Measurements from ENCODE around the gene ANKDD1B. TPM values are rescaled to one million over a fixed set of nuclear protein-coding genes. Genes with fewer than 3 reads are reported as not detected.

ANKDD1B gene
- total RNA-seq, 3 donors from 2014 or later: 0.14 TPM; not detected in 2

DNA sequence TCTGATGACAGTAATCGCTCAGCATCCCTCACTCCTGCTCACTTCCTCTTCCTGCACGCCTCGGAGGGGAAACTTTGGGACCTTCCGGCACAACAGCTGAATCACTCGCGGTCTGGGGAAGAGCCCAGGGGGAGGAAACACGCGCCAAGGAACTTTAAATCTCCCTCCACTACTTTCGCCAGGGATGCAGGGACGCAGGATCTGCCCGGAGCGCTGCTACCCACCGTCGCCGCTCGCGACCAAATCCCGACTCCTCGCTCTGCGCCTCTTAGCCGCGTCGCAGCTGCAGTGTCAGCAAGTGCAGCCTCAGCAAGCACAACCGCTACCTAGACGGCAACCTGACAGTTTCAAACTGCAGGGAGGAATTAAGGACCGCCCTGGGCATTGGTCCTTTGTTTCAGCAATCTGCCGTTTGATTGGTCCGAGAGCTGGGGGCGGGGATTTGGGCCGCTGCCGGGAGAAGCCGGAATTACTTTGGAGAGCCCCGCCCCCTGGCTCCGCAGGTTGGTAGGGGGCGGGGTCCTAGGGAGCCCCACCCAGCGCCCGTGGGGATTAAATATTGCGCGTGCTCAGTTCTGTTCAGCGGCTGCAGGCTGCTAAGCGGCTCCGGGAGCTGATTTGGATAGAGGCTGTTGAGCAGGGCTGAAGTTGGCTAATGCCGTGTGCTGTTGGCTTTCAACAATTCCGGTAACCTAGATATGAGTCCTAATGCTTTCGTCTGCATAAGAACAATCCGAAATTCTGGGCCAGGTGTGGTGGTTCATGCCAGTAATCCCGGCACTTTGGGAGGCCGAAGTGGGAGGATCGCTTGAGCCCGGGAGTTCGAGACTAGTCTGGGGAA, 106.0 kb downstream of the ANKDD1B start, which contains the start of gene POC5:
TSS of gene POC5 (minus strand) at position 356 of the 841 bp plus-strand sequence. CDS start 4,500 bp downstream, outside the sequence.
- Mint-ChIP-seq H3K36me3 (ENCODE audit: insufficient read depth) (peaks cover 16% of the 10 kb centered on the region), H3K9me3 (no peaks in the 10 kb centered on the region), H3K4me1 (ENCODE audit: low read depth) (peaks cover 38% of the 10 kb centered on the region), H3K4me3 (peak within 1 kb of the TSS; percentile 99), H3K27me3 (ENCODE audit: low read depth) (no peaks in the 10 kb centered on the region)
- DNase-seq (peak; percentile 98), ATAC-seq (peak; percentile 94 to 96)

DNA sequence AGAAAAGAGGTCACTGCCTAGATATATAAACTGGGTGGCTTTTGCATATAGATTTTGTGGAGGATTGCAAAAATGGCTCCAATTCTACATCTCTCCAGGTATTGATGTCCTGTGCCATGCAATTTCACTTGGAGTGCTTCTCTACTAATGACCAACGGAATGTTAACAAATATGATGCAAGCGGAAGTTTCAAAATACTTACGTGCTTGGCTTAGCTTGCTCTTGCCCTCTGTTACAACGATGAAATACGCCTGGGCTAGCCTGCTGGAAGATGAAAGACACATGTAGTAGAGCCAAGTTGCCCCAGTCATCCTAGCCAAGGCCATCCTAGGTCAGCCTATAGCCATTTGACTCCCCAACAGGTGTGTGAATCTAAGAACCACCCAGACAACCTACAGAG, 109.6 kb downstream of the ANKDD1B start:
- no peaks in the 10 kb centered on the region for H3K36me3 Mint-ChIP-seq (ENCODE audit: insufficient read depth)
- peaks cover 15% of the 10 kb centered on the region for H3K4me1 Mint-ChIP-seq (ENCODE audit: low read depth)
- H3K9me3 Mint-ChIP-seq: peaks cover 6% of the 10 kb centered on the region
- H3K4me3 Mint-ChIP-seq: no peak overlapping the region
- ATAC-seq (no peak), DNase-seq (no peak)
- H3K27me3 Mint-ChIP-seq (ENCODE audit: low read depth): peaks cover 5% of the 10 kb centered on the region

Other genes with a start within 250 kb of the ANKDD1B start
- 10 to 100 TPM; 29.4 to 30.1 (median 29.9) TPM for gene CERT1, start 99.8 kb upstream of the ANKDD1B start, total RNA-seq
- gene POLK, start 99.6 kb upstream of the ANKDD1B start, total RNA-seq: 10 to 100 TPM; 25.7 to 28.0 (median 25.8) TPM
- 10 to 100 TPM; 17.2 to 24.1 (median 18.6) TPM for gene POC5, start 106.0 kb downstream of the ANKDD1B start, total RNA-seq